HL-60 (cell line): Measurements from ENCODE around the gene OR52N5.
A peak's percentile ranks its signal among the peaks of the same experiment; 100 is the strongest.

ENCODE experiments used
- POLR2AphosphoS5 ChIP-seq: IDR thresholded peaks from 2 replicates; pipeline ENCODE4 v1.6.1; 2012; ENCODE audit warnings: low read depth
- SPI1 ChIP-seq: IDR thresholded peaks from 2 replicates; pipeline ENCODE4 v1.6.1; 2012; ENCODE audit warnings: low read depth, mild to moderate bottlenecking, borderline replicate concordance
- TF ChIP-seq, protein P1 (sequence below): IDR thresholded peaks from one replicate; pipeline ENCODE4 v1.5.1; 2011; ENCODE audit warnings: low read length, control low read depth, inconsistent platforms; ENCODE audit not compliant: insufficient read depth

- TF ChIP-seq, protein P1, sequence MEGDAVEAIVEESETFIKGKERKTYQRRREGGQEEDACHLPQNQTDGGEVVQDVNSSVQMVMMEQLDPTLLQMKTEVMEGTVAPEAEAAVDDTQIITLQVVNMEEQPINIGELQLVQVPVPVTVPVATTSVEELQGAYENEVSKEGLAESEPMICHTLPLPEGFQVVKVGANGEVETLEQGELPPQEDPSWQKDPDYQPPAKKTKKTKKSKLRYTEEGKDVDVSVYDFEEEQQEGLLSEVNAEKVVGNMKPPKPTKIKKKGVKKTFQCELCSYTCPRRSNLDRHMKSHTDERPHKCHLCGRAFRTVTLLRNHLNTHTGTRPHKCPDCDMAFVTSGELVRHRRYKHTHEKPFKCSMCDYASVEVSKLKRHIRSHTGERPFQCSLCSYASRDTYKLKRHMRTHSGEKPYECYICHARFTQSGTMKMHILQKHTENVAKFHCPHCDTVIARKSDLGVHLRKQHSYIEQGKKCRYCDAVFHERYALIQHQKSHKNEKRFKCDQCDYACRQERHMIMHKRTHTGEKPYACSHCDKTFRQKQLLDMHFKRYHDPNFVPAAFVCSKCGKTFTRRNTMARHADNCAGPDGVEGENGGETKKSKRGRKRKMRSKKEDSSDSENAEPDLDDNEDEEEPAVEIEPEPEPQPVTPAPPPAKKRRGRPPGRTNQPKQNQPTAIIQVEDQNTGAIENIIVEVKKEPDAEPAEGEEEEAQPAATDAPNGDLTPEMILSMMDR: no peak
- no peak for TF ChIP-seq POLR2AphosphoS5
- peak; percentile 38; the same call in 1 of the 2 replicates for TF ChIP-seq SPI1
Measured at GRCh38 chr11:5809905-5810795, 27.0 kb upstream of the OR52N5 start.
